PFSK-1 (cell line): ENCODE measurements around the gene TP53I13.

Experiments used
- FOXP2 ChIP-seq: optimal IDR thresholded peaks from 2 replicates; pipeline ENCODE3; 2011; ENCODE audit warnings: borderline replicate concordance, control low read depth, inconsistent platforms; ENCODE audit not compliant: insufficient read depth; ENCODE audit errors: extremely low read length, extremely low read depth
- POLR2AphosphoS5 ChIP-seq: IDR thresholded peaks from 2 replicates; pipeline ENCODE4 v1.6.1; 2012; ENCODE audit warnings: low read depth, mild to moderate bottlenecking, control low read depth, low read length, moderate library complexity
- SIN3A ChIP-seq: IDR thresholded peaks from 2 replicates; pipeline ENCODE4 v1.6.1; 2012; ENCODE audit warnings: mild to moderate bottlenecking, low read length, moderate library complexity, borderline replicate concordance; ENCODE audit not compliant: insufficient read depth
- TAF1 ChIP-seq: IDR thresholded peaks from 2 replicates; pipeline ENCODE4 v1.6.1; 2012; ENCODE audit warnings: low read length, control low read depth, borderline replicate concordance; ENCODE audit not compliant: insufficient read depth
- TF ChIP-seq, protein P1 (sequence below), 2 experiments: IDR thresholded peaks; 2 replicates each; pipeline versions ENCODE4 v1.6.1 to v1.8.0; 2011 to 2012; ENCODE audit warnings: low read depth in 2 of 2, low read length in 2 of 2, control low read depth in 1 of 2, inconsistent platforms in 1 of 2, mild to moderate bottlenecking in 1 of 2, moderate library complexity in 1 of 2; ENCODE audit not compliant: insufficient read depth in 1 of 2

Gene TP53I13

DNA sequence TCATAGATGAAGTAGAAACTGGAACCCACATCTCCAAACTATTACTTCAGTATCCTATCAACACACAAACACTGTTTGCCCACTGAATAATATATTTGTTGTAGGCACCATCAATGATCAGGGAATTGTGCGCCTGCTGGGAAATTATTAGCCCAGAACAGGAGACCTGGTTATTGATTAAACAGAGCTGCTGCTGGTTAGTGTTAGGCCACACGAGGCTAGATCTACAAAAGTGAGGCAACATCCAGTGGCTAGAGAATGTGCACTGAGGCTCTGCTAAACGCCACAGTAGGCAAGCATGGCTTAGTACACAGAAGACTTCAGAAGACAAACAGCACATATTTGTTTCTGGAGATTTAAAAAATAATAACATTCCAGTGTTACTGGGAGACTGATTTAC, 12.7 kb upstream of the TP53I13 start:
- TF ChIP-seq, protein P1, sequence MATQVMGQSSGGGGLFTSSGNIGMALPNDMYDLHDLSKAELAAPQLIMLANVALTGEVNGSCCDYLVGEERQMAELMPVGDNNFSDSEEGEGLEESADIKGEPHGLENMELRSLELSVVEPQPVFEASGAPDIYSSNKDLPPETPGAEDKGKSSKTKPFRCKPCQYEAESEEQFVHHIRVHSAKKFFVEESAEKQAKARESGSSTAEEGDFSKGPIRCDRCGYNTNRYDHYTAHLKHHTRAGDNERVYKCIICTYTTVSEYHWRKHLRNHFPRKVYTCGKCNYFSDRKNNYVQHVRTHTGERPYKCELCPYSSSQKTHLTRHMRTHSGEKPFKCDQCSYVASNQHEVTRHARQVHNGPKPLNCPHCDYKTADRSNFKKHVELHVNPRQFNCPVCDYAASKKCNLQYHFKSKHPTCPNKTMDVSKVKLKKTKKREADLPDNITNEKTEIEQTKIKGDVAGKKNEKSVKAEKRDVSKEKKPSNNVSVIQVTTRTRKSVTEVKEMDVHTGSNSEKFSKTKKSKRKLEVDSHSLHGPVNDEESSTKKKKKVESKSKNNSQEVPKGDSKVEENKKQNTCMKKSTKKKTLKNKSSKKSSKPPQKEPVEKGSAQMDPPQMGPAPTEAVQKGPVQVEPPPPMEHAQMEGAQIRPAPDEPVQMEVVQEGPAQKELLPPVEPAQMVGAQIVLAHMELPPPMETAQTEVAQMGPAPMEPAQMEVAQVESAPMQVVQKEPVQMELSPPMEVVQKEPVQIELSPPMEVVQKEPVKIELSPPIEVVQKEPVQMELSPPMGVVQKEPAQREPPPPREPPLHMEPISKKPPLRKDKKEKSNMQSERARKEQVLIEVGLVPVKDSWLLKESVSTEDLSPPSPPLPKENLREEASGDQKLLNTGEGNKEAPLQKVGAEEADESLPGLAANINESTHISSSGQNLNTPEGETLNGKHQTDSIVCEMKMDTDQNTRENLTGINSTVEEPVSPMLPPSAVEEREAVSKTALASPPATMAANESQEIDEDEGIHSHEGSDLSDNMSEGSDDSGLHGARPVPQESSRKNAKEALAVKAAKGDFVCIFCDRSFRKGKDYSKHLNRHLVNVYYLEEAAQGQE (IDR thresholded peaks at IDR 0.05; ENCODE audit: insufficient read depth in 1 of 2, low read depth in 2 of 2, low read length in 2 of 2) = no peak
- no peak for TF ChIP-seq SIN3A
- TF ChIP-seq TAF1 = no peak
- no peak for TF ChIP-seq POLR2AphosphoS5
- no peak for TF ChIP-seq FOXP2

DNA sequence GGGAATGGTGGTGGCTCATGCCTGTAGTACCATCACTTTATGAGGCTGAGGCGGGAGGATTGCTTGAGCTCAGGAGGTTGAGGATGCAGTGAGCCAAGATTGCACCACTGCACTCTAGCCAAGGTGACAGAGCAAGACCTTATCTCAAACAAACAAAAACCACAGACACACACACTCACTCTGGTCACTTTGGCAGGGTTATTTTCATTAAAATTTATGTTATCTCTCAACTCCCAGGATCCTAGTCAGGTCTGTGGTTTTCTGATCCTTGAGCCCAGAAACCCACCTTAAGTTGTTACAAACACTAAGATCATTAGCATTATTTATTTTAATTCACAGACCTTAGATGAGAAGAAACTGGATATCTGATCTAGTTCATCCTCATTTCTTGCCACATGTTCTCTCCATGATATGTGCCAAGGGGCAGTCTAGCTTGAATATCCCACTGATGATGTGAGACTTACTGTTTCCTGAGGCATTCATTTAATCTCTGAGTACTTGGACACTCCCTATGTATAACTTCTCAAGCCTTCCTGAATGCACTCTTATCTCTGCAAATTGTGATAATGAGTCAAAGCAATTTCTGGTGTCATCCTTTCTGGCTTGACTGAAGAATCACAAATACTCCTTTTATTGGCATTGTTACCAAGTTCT, 11.3 kb upstream of the TP53I13 start:
- no peak for TF ChIP-seq SIN3A
- TF ChIP-seq, protein P1 (IDR thresholded peaks at IDR 0.05; ENCODE audit: insufficient read depth in 1 of 2, low read depth in 2 of 2, low read length in 2 of 2) = no peak
- TF ChIP-seq POLR2AphosphoS5 = no peak
- TF ChIP-seq FOXP2 = no peak
- no peak for TF ChIP-seq TAF1

DNA sequence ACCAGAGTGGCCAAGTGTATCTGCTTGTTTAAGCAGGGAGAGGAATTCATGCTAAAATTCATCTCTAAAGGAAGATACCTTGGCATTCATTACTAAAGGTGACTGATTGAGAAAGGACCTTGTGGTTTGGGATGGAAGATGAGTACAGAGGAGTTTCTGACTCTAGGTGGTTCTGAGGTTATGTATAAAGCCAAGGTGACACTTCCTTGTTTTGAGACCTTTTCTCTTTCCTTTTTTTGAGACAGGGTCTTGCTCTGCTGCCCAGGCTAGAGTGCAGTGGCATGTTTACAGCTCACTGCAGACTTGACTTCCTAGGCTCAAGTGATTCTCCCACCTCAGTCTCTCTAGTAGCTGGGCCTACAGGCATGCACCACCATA, 10.8 kb upstream of the TP53I13 start:
- TF ChIP-seq, protein P1 (IDR thresholded peaks at IDR 0.05; ENCODE audit: insufficient read depth in 1 of 2, low read depth in 2 of 2, low read length in 2 of 2) = no peak
- TF ChIP-seq TAF1 (no peak), SIN3A (no peak), FOXP2 (no peak), POLR2AphosphoS5 (no peak)

DNA sequence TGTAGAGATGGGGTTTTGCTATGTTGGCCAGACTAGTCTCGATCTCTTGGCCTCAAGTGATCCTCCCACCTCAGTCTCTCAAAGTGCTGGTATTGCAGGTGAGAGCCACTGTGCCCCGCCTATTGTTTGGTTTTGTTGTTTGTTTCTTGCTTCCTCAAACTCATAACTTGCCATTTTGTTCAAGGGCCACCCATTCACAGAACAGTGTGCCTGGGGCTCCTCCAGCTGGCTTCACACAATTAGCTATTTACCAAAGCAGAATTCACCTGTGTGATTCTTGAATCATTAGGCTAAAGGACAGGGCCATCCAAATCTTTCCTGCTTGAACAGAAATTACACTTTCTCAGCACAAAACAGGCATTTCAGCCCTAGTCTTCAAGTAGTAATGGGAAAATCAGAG, 8.9 kb upstream of the TP53I13 start:
- TF ChIP-seq FOXP2 = no peak
- TF ChIP-seq TAF1 = no peak
- TF ChIP-seq, protein P1 (IDR thresholded peaks at IDR 0.05; ENCODE audit: insufficient read depth in 1 of 2, low read depth in 2 of 2, low read length in 2 of 2) = no peak
- TF ChIP-seq SIN3A = no peak
- no peak for TF ChIP-seq POLR2AphosphoS5
